OCI-LY1 (cell line): ENCODE measurements around the gene GPHB5.

Source experiments
- EZH2 ChIP-seq: fragments of 200-600 bp; sonication (generic), shearing (Covaris generic); IDR thresholded peaks from 2 replicates; pipeline ENCODE4 v1.8.0; 2017; ENCODE audit warnings: borderline replicate concordance, mixed run types, mild to moderate bottlenecking, antibody characterized with exemption, low read length, moderate library complexity, mixed read lengths
- TF ChIP-seq, protein P1 (sequence below): fragments of 200-600 bp; sonication (generic), shearing (Covaris generic); IDR thresholded peaks from 2 replicates; pipeline ENCODE4 v1.5.1; 2017; ENCODE audit warnings: mild to moderate bottlenecking, antibody characterized with exemption, low read length, moderate library complexity, mixed read lengths

DNA sequence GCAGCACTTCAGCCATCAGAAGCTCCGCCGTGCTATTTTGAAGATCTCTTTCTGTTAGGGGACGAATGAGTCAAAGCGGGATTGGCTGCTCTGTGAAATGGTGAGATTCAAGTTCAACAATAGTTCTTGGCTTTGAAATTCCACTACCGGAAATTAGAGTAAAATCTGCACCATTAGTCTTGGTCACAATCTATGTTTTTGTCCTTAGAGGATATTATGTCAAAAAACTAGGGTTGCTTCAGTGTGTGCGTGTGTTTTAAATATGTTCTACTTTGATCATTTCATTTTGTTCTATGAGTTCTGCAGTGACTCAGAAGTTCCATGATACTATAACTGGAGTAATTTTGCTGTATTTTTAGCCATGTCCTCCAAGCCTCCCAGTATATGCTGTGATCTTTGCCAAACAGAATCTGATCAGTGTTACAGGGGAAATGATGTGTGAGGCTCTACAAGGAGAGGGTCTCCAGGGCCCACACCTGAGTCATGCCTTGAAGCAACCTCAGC, 22.6 kb downstream of the GPHB5 start:
- TF ChIP-seq, protein P1, sequence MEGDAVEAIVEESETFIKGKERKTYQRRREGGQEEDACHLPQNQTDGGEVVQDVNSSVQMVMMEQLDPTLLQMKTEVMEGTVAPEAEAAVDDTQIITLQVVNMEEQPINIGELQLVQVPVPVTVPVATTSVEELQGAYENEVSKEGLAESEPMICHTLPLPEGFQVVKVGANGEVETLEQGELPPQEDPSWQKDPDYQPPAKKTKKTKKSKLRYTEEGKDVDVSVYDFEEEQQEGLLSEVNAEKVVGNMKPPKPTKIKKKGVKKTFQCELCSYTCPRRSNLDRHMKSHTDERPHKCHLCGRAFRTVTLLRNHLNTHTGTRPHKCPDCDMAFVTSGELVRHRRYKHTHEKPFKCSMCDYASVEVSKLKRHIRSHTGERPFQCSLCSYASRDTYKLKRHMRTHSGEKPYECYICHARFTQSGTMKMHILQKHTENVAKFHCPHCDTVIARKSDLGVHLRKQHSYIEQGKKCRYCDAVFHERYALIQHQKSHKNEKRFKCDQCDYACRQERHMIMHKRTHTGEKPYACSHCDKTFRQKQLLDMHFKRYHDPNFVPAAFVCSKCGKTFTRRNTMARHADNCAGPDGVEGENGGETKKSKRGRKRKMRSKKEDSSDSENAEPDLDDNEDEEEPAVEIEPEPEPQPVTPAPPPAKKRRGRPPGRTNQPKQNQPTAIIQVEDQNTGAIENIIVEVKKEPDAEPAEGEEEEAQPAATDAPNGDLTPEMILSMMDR, result no peak
- TF ChIP-seq EZH2, result no peak
